ENCODE results near the gene MRPL36. TPM values are rescaled to one million over a fixed set of nuclear protein-coding genes. Genes with fewer than 3 reads are reported as not detected.

Gene MRPL36
- polyA plus RNA-seq, 1 donor (not counting 4 experiments of a cell fraction or from before 2014, with no cell fraction given): 121 TPM

GRCh38 chr5:1755321-1755949 is 44.2 kb downstream of the MRPL36 start:
- Histone ChIP-seq H3K27ac (ENCODE audit: control insufficient read depth, insufficient read depth, low read length) (no peak overlapping the region), H3K79me2 (ENCODE audit: control insufficient read depth, insufficient read depth, low read length) (no peaks in the 10 kb centered on the region), H3K4me3 (ENCODE audit: control insufficient read depth in 2 of 3, extremely low read depth in 1 of 3, insufficient read depth in 2 of 3, low read depth in 1 of 3, low read length in 3 of 3) (no peak overlapping the region), H3K4me2 (ENCODE audit: control insufficient read depth, extremely low read depth, insufficient read depth, low read depth, low read length) (no peak overlapping the region), H3K9me1 (ENCODE audit: control insufficient read depth, extremely low read depth, insufficient read depth, low read length) (no peaks in the 10 kb centered on the region), H3K9me3 (ENCODE audit: control insufficient read depth, low read depth, low read length) (no peaks in the 10 kb centered on the region), H2AFZ (ENCODE audit: control insufficient read depth, low read length) (no peak overlapping the region), H3K36me3 (ENCODE audit: control insufficient read depth in 2 of 2, extremely low read depth in 1 of 2, insufficient read depth in 2 of 2, low read length in 2 of 2) (no peaks in the 10 kb centered on the region), H3K4me1 (ENCODE audit: control insufficient read depth, extremely low read depth, insufficient read depth, low read length) (no peaks in the 10 kb centered on the region), H3K9ac (ENCODE audit: control insufficient read depth, extremely low read depth, insufficient read depth, low read length) (no peak overlapping the region), H3K27me3 (ENCODE audit: control insufficient read depth, extremely low read depth, insufficient read depth, low read length) (no peaks in the 10 kb centered on the region), H4K20me1 (ENCODE audit: control insufficient read depth, extremely low read depth, insufficient read depth, low read length) (no peaks in the 10 kb centered on the region)
- DNase-seq (ENCODE audit: low read depth, low spot score) (no peak), FAIRE-seq (no peak)
- TF ChIP-seq CTCF (optimal IDR thresholded peaks at IDR 0.05 in 1 of 3, IDR thresholded peaks at IDR 0.05 in 1 of 3, conservative IDR thresholded peaks at IDR 0.05 in 1 of 3; ENCODE audit: extremely low read depth in 1 of 3, insufficient read depth in 2 of 3, low read length in 3 of 3): no peak
- TF ChIP-seq EZH2 (IDR thresholded peaks at IDR 0.05; ENCODE audit: low read length): no peak
- dilution Hi-C loops (cut with MboI; ENCODE audit: extremely low pct_ligation_motif_present, low sequenced_read_pairs): no loop called here

GRCh38 chr5:1754531-1755220 is 45.0 kb downstream of the MRPL36 start:
- H3K9ac ChIP-seq (ENCODE audit: control insufficient read depth, extremely low read depth, insufficient read depth, low read length): no peak overlapping the region
- no peak overlapping the region for H3K4me3 ChIP-seq (ENCODE audit: control insufficient read depth in 2 of 3, extremely low read depth in 1 of 3, insufficient read depth in 2 of 3, low read depth in 1 of 3, low read length in 3 of 3)
- dilution Hi-C loops (cut with MboI; ENCODE audit: extremely low pct_ligation_motif_present, low sequenced_read_pairs): no loop called here
- H3K27me3 ChIP-seq (ENCODE audit: control insufficient read depth, extremely low read depth, insufficient read depth, low read length): no peaks in the 10 kb centered on the region
- H2AFZ ChIP-seq (ENCODE audit: control insufficient read depth, low read length): no peak overlapping the region
- TF ChIP-seq CTCF (optimal IDR thresholded peaks at IDR 0.05 in 1 of 3, IDR thresholded peaks at IDR 0.05 in 1 of 3, conservative IDR thresholded peaks at IDR 0.05 in 1 of 3; ENCODE audit: extremely low read depth in 1 of 3, insufficient read depth in 2 of 3, low read length in 3 of 3): no peak
- no peak for TF ChIP-seq EZH2 (IDR thresholded peaks at IDR 0.05; ENCODE audit: low read length)
- FAIRE-seq (no peak), DNase-seq (ENCODE audit: low read depth, low spot score) (no peak)
- H3K36me3 ChIP-seq (ENCODE audit: control insufficient read depth in 2 of 2, extremely low read depth in 1 of 2, insufficient read depth in 2 of 2, low read length in 2 of 2): no peaks in the 10 kb centered on the region
- H3K79me2 ChIP-seq (ENCODE audit: control insufficient read depth, insufficient read depth, low read length): no peaks in the 10 kb centered on the region
- H3K9me3 ChIP-seq (ENCODE audit: control insufficient read depth, low read depth, low read length): no peaks in the 10 kb centered on the region
- H4K20me1 ChIP-seq (ENCODE audit: control insufficient read depth, extremely low read depth, insufficient read depth, low read length): no peaks in the 10 kb centered on the region
- H3K27ac ChIP-seq (ENCODE audit: control insufficient read depth, insufficient read depth, low read length): no peak overlapping the region
- no peaks in the 10 kb centered on the region for H3K9me1 ChIP-seq (ENCODE audit: control insufficient read depth, extremely low read depth, insufficient read depth, low read length)
- H3K4me1 ChIP-seq (ENCODE audit: control insufficient read depth, extremely low read depth, insufficient read depth, low read length): no peaks in the 10 kb centered on the region
- H3K4me2 ChIP-seq (ENCODE audit: control insufficient read depth, extremely low read depth, insufficient read depth, low read depth, low read length): no peak overlapping the region

All from keratinocyte (primary cell).